ENCODE results near the gene ACSL3.

- TF ChIP-seq, protein P1, sequence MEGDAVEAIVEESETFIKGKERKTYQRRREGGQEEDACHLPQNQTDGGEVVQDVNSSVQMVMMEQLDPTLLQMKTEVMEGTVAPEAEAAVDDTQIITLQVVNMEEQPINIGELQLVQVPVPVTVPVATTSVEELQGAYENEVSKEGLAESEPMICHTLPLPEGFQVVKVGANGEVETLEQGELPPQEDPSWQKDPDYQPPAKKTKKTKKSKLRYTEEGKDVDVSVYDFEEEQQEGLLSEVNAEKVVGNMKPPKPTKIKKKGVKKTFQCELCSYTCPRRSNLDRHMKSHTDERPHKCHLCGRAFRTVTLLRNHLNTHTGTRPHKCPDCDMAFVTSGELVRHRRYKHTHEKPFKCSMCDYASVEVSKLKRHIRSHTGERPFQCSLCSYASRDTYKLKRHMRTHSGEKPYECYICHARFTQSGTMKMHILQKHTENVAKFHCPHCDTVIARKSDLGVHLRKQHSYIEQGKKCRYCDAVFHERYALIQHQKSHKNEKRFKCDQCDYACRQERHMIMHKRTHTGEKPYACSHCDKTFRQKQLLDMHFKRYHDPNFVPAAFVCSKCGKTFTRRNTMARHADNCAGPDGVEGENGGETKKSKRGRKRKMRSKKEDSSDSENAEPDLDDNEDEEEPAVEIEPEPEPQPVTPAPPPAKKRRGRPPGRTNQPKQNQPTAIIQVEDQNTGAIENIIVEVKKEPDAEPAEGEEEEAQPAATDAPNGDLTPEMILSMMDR (IDR thresholded peaks at IDR 0.05): no peak
- TF ChIP-seq POLR2A (IDR thresholded peaks at IDR 0.05) (no peak), EP300 (IDR thresholded peaks at IDR 0.05) (no peak)
These were observed 67.5 kb downstream of the ACSL3 start for GRCh38 chr2:222928335-222928734.
